K562 (cell line): ENCODE results near the gene LEMD1. TPM values are rescaled to one million over a fixed set of nuclear protein-coding genes. Genes with fewer than 3 reads are reported as not detected.

ENCODE experiments used
- ATAC-seq: fragments of 200-7000 bp; cut with Tn5 transposase; 3 replicates; pipeline ENCODE4 v1.9.1; 2020; ENCODE audit warnings: moderate library complexity
- BruUV-seq: library from RNA; stranded (reverse); fragments of 400-500 nt; replicated peaks from 2 replicates; lab custom pipeline; 2021; lab: Mats Ljungman, UMichigan
- CTCF ChIA-PET: fragments of 300-600 bp; formaldehyde crosslinking; extraction: SDS; loops from one replicate; lab custom pipeline; 2021; ENCODE audit warnings: low intra/inter-chr PET ratio; lab: Yijun Ruan, JAX
- POLR2A ChIA-PET: fragments of 300-600, 350-650 bp; sonication (Branson Sonifier 250); formaldehyde crosslinking; extraction: SDS; loops from one replicate; lab custom pipeline; 2021; ENCODE audit warnings: antibody characterized with exemption, inconsistent platforms; lab: Yijun Ruan, JAX
- DNase-seq, 4 experiments: peaks; one replicate each; pipeline versions ENCODE4 v3.0.0 to v3.0.0-alpha.2; 2011 to 2018; ENCODE audit warnings: low spot score in 3 of 4, mixed read lengths in 3 of 4; ENCODE audit errors: extremely low read depth in 1 of 4
- FAIRE-seq: peaks from 2 replicates; lab custom pipeline; 2011; peaks lifted over from hg19 to GRCh38; lab: Jason Lieb, UNC
- H2AFZ ChIP-seq: 2 replicates; pipeline ENCODE4 v1.6.0; 2011; ENCODE audit warnings: low read depth, low read length, control low read depth, inconsistent platforms
- H3K27ac ChIP-seq: fragments of 200-600 bp; 3 replicates; pipeline ENCODE4 v1.8.0; 2011; ENCODE audit warnings: low read depth, mild to moderate bottlenecking, control low read depth, inconsistent platforms, low read length, moderate library complexity, mixed read lengths; ENCODE audit errors: extremely low read depth
- H3K27me3 ChIP-seq, 2 experiments: fragments of 300-600 bp in 1 of 2; 2 replicates in 1 of 2; 3 replicates in 1 of 2; pipeline versions ENCODE4 v1.6.0 to v1.8.0; 2011; ENCODE audit warnings: inconsistent platforms in 2 of 2, low read length in 2 of 2, mild to moderate bottlenecking in 1 of 2, mixed read lengths in 1 of 2, moderate library complexity in 1 of 2; ENCODE audit not compliant: control insufficient read depth in 2 of 2, insufficient read depth in 2 of 2
- H3K36me3 ChIP-seq: fragments of 300-600 bp; 3 replicates; pipeline ENCODE4 v1.8.0; 2011; ENCODE audit warnings: mild to moderate bottlenecking, low read length, inconsistent platforms; ENCODE audit not compliant: control insufficient read depth, insufficient read depth
- H3K4me1 ChIP-seq, 2 experiments: fragments of 200-600 bp in 1 of 2; replicated peaks in 1 of 2; 2 replicates in 1 of 2; 3 replicates in 1 of 2; pipeline versions ENCODE4 v1.5.1 to v1.8.0; 2011; ENCODE audit warnings: inconsistent platforms in 2 of 2, low read length in 2 of 2, mild to moderate bottlenecking in 1 of 2, mixed read lengths in 1 of 2, moderate library complexity in 1 of 2; ENCODE audit not compliant: control insufficient read depth in 2 of 2, insufficient read depth in 2 of 2
- H3K4me2 ChIP-seq: 2 replicates; pipeline ENCODE4 v1.6.1; 2011; ENCODE audit warnings: low read length, control low read depth, inconsistent platforms, mixed read lengths; ENCODE audit not compliant: insufficient read depth
- H3K4me3 ChIP-seq: fragments of 200-600 bp; sonication (generic), shearing (Covaris generic); 2 replicates; pipeline ENCODE4 v1.5.1; 2016; ENCODE audit warnings: control low read depth, inconsistent platforms
- H3K79me2 ChIP-seq: fragments of 200-600 bp; 3 replicates; pipeline ENCODE4 v1.8.0; 2011; ENCODE audit warnings: low read length, inconsistent platforms; ENCODE audit not compliant: control insufficient read depth, insufficient read depth
- H3K9ac ChIP-seq, 2 experiments: 2 replicates each; pipeline versions ENCODE4 v1.6.0 to v1.6.1; 2011; ENCODE audit warnings: low read depth in 2 of 2, low read length in 2 of 2, control low read depth in 1 of 2, inconsistent platforms in 1 of 2, mild to moderate bottlenecking in 1 of 2, mixed read lengths in 1 of 2; ENCODE audit not compliant: insufficient read depth in 1 of 2
- H3K9me1 ChIP-seq: one replicate; pipeline ENCODE4 v1.6.0; 2011; ENCODE audit warnings: inconsistent platforms, mild to moderate bottlenecking, low read length, moderate library complexity; ENCODE audit not compliant: control insufficient read depth, insufficient read depth
- H3K9me3 ChIP-seq: replicated peaks from 2 replicates; pipeline ENCODE4 v1.5.1; 2011; ENCODE audit warnings: low read depth, low read length, inconsistent platforms; ENCODE audit not compliant: control insufficient read depth, insufficient read depth
- H4K20me1 ChIP-seq: replicated peaks from 2 replicates; pipeline ENCODE4 v1.6.1; 2011; ENCODE audit warnings: low read length, inconsistent platforms, mixed read lengths; ENCODE audit not compliant: control insufficient read depth, insufficient read depth
- MAZ ChIP-seq, 2 experiments: fragments of 450-650 bp in 1 of 2; sonication (generic) in 1 of 2; formaldehyde crosslinking; IDR thresholded peaks in 1 of 2; conservative IDR thresholded peaks in 1 of 2; 2 replicates each; pipeline versions ENCODE4 v1.4.0 to v1.5.0; 2020; ENCODE audit warnings: mild to moderate bottlenecking in 1 of 2, missing genetic modification reagents in 1 of 2
- RAD21 ChIP-seq, 2 experiments: fragments of 250-450 bp in 1 of 2; fragments of 450-650 bp in 1 of 2; sonication (Bioruptor Pico) in 1 of 2; formaldehyde crosslinking in 1 of 2; IDR thresholded peaks in 1 of 2; conservative IDR thresholded peaks in 1 of 2; 2 replicates each; pipeline versions ENCODE4 v1.4.0 to v1.8.0; 2020 to 2022; ENCODE audit warnings: mild to moderate bottlenecking in 2 of 2, moderate library complexity in 1 of 2
- WGBS: fragments of 100-300 bp; shearing (Covaris generic); methylation state at CpG from one replicate; pipeline ENCODE4 v1.1.6; 2016; ENCODE audit warnings: low coverage, mixed read lengths; ENCODE audit not compliant: insufficient coverage; ENCODE audit errors: missing lambda C conversion rate; 5-methylcytosine and 5-hydroxymethylcytosine counted together
- in situ Hi-C: fragments of 300-500 bp; cut with MboI; formaldehyde crosslinking; loops from 4 replicates; pipeline ENCODE4 v1.15.0; 2018; ENCODE audit warnings: inconsistent platforms, mixed read lengths
- intact Hi-C: fragments of 100-400 bp; cut with micrococcal nuclease; formaldehyde crosslinking; loops from 2 replicates; pipeline ENCODE4 v1.14.2; 2022
- polyA plus RNA-seq, 8 experiments: library from polyadenylated mRNA; depleted of rRNA in 4 of 8; stranded (reverse) in 5 of 8; unstranded in 3 of 8; fragments of >200 nt; fragmentation: Nextera tagmentation in 2 of 8; fragmentation: Illumina TruSeq in 1 of 8; extraction: Ambion mirVana in 2 of 8; extraction: Trizol in 1 of 8; gene quantifications; 2 replicates each; pipeline versions ENCODE4 v1.2.1 to v1.2.3, GENCODE V29; 2011 to 2014; ENCODE audit warnings: inconsistent platforms in 1 of 8, missing spikeins in 1 of 8
- total RNA-seq, 7 experiments: library from RNA; depleted of rRNA in 6 of 7; stranded (reverse); fragments of >200 nt in 6 of 7; fragmentation: Illumina TruSeq in 2 of 7; extraction: Trizol in 2 of 7; gene quantifications; 2 replicates each; pipeline versions ENCODE4 v1.2.1 to v1.2.3, GENCODE V29; 2011 to 2021; ENCODE audit warnings: low replicate concordance in 1 of 7
- TF ChIP-seq, protein P1 (sequence below): sonication (generic); IDR thresholded peaks from 2 replicates; pipeline ENCODE4 v1.6.1; 2016
- TF ChIP-seq, protein P2 (sequence below), 3 experiments: IDR thresholded peaks in 2 of 3; conservative IDR thresholded peaks in 1 of 3; 2 replicates each; pipeline ENCODE4 v1.5.1; 2011 to 2012; ENCODE audit warnings: low read length in 3 of 3, mild to moderate bottlenecking in 3 of 3, control low read depth in 2 of 3, improper control_type of control experiment in 1 of 3, inconsistent platforms in 1 of 3, low read depth in 1 of 3, mixed read lengths in 1 of 3, moderate library complexity in 1 of 3; ENCODE audit not compliant: insufficient read depth in 2 of 3
- TF ChIP-seq, protein P3 (sequence below), 2 experiments: fragments of 450-650 bp; formaldehyde crosslinking in 1 of 2; IDR thresholded peaks; 2 replicates each; pipeline versions ENCODE4 v1.4.0 to v1.6.1; 2014 to 2020; ENCODE audit warnings: mild to moderate bottlenecking in 2 of 2, borderline replicate concordance in 1 of 2, low read depth in 1 of 2

The LEMD1 gene
- total and polyA plus RNA-seq, 9 of the 15 experiments (the other 6 are each of a cell fraction or from before 2014, with no cell fraction given): 0.11 to 2.4 (median 0.57) TPM; not detected in 1

DNA sequence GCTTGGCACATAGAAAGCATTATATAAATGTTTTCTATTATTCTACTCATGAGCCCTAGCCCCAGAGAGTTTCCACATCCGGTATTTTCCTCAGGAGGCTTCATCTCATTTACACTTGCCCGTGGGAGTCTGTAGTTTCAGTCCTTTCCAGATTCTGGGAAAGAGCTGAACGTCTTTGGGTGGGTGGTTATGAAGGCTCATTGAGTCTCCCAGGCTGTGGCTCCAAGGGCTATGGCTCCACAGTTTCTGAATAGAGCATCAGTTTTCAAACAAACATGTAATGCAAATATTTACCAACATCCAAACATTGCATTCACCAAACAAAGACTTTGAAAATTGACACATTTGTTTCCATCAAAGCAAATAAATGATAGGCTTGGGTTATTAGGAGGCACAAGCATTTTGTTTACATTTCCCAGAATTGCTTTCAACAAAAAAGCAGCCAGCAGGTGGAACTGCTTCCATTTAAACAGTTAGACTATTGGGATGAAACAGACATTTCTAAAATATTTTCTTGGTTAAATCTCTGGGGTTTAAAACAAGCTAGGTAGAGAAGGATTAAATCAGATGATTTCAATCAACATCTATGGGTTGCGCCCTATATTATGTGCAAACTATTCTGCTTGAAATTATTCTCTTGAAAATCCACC is 1.3 kb upstream of the LEMD1 start:
- POLR2A ChIA-PET: no interaction called here
- in situ Hi-C loops: no loop called here
- WGBS: 0% methylated on average over 4 of the region's 4 CpGs
- FAIRE-seq: no peak
- Histone ChIP-seq H3K27me3 (peaks cover 38 to 59% of the 10 kb centered on the region in 2 experiments), H3K4me1 (no peaks in the 10 kb centered on the region), H2AFZ (no peak overlapping the region), H4K20me1 (no peaks in the 10 kb centered on the region), H3K4me2 (no peak overlapping the region), H3K79me2 (no peaks in the 10 kb centered on the region), H3K9me1 (no peaks in the 10 kb centered on the region), H3K9ac (no peak overlapping the region), H3K27ac (no peak overlapping the region), H3K36me3 (no peaks in the 10 kb centered on the region), H3K9me3 (no peaks in the 10 kb centered on the region), H3K4me3 (no peak overlapping the region)
- CTCF ChIA-PET: interaction anchor here (0.7 to 1.1 kb wide), 3 partner anchors 62 to 1883 kb away, joined by 3 to 5 read pairs (median 4); no protein-coding TSS in a partner anchor
- intact Hi-C loops: no loop called here
- DNase-seq: no peak
- BruUV-seq: no TSS peak
- TF ChIP-seq MAZ (CRISPR knock-in tag; conservative IDR thresholded peaks at IDR 0.05 in 1 of 2, IDR thresholded peaks at IDR 0.05 in 1 of 2) (no peak), RAD21 (CRISPR knock-in tag; conservative IDR thresholded peaks at IDR 0.05 in 1 of 2, IDR thresholded peaks at IDR 0.05 in 1 of 2) (peak in 1 of 2 experiments; percentile 58; a peak in 2 of 4 replicates)
- TF ChIP-seq, protein P1, sequence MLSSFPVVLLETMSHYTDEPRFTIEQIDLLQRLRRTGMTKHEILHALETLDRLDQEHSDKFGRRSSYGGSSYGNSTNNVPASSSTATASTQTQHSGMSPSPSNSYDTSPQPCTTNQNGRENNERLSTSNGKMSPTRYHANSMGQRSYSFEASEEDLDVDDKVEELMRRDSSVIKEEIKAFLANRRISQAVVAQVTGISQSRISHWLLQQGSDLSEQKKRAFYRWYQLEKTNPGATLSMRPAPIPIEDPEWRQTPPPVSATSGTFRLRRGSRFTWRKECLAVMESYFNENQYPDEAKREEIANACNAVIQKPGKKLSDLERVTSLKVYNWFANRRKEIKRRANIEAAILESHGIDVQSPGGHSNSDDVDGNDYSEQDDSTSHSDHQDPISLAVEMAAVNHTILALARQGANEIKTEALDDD: no peak
- TF ChIP-seq, protein P2, sequence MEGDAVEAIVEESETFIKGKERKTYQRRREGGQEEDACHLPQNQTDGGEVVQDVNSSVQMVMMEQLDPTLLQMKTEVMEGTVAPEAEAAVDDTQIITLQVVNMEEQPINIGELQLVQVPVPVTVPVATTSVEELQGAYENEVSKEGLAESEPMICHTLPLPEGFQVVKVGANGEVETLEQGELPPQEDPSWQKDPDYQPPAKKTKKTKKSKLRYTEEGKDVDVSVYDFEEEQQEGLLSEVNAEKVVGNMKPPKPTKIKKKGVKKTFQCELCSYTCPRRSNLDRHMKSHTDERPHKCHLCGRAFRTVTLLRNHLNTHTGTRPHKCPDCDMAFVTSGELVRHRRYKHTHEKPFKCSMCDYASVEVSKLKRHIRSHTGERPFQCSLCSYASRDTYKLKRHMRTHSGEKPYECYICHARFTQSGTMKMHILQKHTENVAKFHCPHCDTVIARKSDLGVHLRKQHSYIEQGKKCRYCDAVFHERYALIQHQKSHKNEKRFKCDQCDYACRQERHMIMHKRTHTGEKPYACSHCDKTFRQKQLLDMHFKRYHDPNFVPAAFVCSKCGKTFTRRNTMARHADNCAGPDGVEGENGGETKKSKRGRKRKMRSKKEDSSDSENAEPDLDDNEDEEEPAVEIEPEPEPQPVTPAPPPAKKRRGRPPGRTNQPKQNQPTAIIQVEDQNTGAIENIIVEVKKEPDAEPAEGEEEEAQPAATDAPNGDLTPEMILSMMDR (IDR thresholded peaks at IDR 0.05 in 2 of 3, conservative IDR thresholded peaks at IDR 0.05 in 1 of 3; ENCODE audit: insufficient read depth in 2 of 3, low read depth in 1 of 3, low read length in 3 of 3): peak in 1 of 3 experiments; percentile 31; a peak in 2 of 6 replicates
- TF ChIP-seq, protein P3, sequence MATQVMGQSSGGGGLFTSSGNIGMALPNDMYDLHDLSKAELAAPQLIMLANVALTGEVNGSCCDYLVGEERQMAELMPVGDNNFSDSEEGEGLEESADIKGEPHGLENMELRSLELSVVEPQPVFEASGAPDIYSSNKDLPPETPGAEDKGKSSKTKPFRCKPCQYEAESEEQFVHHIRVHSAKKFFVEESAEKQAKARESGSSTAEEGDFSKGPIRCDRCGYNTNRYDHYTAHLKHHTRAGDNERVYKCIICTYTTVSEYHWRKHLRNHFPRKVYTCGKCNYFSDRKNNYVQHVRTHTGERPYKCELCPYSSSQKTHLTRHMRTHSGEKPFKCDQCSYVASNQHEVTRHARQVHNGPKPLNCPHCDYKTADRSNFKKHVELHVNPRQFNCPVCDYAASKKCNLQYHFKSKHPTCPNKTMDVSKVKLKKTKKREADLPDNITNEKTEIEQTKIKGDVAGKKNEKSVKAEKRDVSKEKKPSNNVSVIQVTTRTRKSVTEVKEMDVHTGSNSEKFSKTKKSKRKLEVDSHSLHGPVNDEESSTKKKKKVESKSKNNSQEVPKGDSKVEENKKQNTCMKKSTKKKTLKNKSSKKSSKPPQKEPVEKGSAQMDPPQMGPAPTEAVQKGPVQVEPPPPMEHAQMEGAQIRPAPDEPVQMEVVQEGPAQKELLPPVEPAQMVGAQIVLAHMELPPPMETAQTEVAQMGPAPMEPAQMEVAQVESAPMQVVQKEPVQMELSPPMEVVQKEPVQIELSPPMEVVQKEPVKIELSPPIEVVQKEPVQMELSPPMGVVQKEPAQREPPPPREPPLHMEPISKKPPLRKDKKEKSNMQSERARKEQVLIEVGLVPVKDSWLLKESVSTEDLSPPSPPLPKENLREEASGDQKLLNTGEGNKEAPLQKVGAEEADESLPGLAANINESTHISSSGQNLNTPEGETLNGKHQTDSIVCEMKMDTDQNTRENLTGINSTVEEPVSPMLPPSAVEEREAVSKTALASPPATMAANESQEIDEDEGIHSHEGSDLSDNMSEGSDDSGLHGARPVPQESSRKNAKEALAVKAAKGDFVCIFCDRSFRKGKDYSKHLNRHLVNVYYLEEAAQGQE (IDR thresholded peaks at IDR 0.05; ENCODE audit: borderline replicate concordance): peak; percentile 32; the same call in 1 of the 2 replicates
- TF ChIP-seq, protein P3 (CRISPR knock-in tag; IDR thresholded peaks at IDR 0.05; ENCODE audit: low read depth): no peak
- ATAC-seq: no peak
